Measurements from ENCODE around the gene BASP1.

BASP1 gene

DNA sequence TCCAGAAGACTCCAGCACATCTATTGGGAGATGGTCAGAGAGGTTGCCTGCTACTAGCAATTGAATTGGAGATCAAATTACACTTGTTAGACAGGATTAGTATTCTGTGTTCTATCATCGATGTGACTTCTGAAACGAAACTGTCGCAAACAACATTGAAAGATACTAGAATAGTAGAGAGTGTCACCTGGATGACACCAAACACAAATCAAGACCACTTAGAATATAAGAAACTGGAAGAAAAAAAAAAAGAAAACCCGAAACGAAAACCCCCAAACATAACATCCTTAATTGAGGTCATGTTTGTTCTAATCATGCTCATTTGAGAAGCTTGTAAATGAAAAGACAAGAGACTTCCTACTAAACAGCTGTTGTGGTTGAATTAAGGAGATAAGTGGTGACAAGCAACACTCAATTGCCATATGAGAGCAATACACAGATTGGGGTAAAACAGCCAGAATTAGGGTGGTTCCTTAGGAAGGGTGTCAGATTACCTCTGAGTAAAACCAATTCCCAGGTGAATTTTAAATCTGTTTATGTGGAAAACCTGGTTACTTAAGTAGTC lies 97.6 kb downstream of the BASP1 start (continued):
- no peak for TF ChIP-seq ZNF157 (tag by site-specific recombination; IDR thresholded peaks at IDR 0.05)
- no peak for TF ChIP-seq ZNF473 (tag by site-specific recombination; IDR thresholded peaks at IDR 0.05)
- TF ChIP-seq BCL11B (tag by site-specific recombination; IDR thresholded peaks at IDR 0.05; ENCODE audit: low read depth): peak; percentile 89
- TF ChIP-seq ZNF24 (tag by site-specific recombination; IDR thresholded peaks at IDR 0.05): peak; percentile 83
- TF ChIP-seq KLF10 (tag by site-specific recombination; IDR thresholded peaks at IDR 0.05): peak; percentile 48; the same call in 1 of the 2 replicates
- TF ChIP-seq ZFP3 (tag by site-specific recombination; IDR thresholded peaks at IDR 0.05; ENCODE audit: low read depth): no peak
- no peak for TF ChIP-seq ZNF558 (tag by site-specific recombination; IDR thresholded peaks at IDR 0.05)
- peak; percentile 96 for TF ChIP-seq KLF8 (tag by site-specific recombination; IDR thresholded peaks at IDR 0.05)
- TF ChIP-seq, protein P1, sequence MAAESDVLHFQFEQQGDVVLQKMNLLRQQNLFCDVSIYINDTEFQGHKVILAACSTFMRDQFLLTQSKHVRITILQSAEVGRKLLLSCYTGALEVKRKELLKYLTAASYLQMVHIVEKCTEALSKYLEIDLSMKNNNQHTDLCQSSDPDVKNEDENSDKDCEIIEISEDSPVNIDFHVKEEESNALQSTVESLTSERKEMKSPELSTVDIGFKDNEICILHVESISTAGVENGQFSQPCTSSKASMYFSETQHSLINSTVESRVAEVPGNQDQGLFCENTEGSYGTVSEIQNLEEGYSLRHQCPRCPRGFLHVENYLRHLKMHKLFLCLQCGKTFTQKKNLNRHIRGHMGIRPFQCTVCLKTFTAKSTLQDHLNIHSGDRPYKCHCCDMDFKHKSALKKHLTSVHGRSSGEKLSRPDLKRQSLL (tag by site-specific recombination; IDR thresholded peaks at IDR 0.05): no peak
- TF ChIP-seq ZNF529 (tag by site-specific recombination; IDR thresholded peaks at IDR 0.05; ENCODE audit: insufficient replicate concordance): no peak
- no peak for TF ChIP-seq ZNF169 (tag by site-specific recombination; IDR thresholded peaks at IDR 0.05)
- no peak for TF ChIP-seq ZNF138 (tag by site-specific recombination; IDR thresholded peaks at IDR 0.05; ENCODE audit: borderline replicate concordance)
- peak; percentile 82 for TF ChIP-seq SCRT2 (tag by site-specific recombination; IDR thresholded peaks at IDR 0.05)
- no peak for TF ChIP-seq ZNF324 (tag by site-specific recombination; IDR thresholded peaks at IDR 0.05)
- TF ChIP-seq ZFHX2 (tag by site-specific recombination; conservative IDR thresholded peaks at IDR 0.05): no peak
- TF ChIP-seq ZNF548 (tag by site-specific recombination; IDR thresholded peaks at IDR 0.05): no peak
- no peak for TF ChIP-seq ZNF416 (tag by site-specific recombination; IDR thresholded peaks at IDR 0.05)
- TF ChIP-seq ZNF792 (tag by site-specific recombination; IDR thresholded peaks at IDR 0.05): no peak
- TF ChIP-seq ZBTB48 (tag by site-specific recombination; IDR thresholded peaks at IDR 0.05): no peak
- TF ChIP-seq, protein P2, sequence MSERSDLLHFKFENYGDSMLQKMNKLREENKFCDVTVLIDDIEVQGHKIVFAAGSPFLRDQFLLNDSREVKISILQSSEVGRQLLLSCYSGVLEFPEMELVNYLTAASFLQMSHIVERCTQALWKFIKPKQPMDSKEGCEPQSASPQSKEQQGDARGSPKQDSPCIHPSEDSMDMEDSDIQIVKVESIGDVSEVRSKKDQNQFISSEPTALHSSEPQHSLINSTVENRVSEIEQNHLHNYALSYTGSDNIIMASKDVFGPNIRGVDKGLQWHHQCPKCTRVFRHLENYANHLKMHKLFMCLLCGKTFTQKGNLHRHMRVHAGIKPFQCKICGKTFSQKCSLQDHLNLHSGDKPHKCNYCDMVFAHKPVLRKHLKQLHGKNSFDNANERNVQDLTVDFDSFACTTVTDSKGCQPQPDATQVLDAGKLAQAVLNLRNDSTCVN (tag by site-specific recombination; optimal IDR thresholded peaks at IDR 0.05): no peak
- no peak for TF ChIP-seq GLI4 (tag by site-specific recombination; IDR thresholded peaks at IDR 0.05)
- no peak for TF ChIP-seq ZNF202 (tag by site-specific recombination; IDR thresholded peaks at IDR 0.05; ENCODE audit: borderline replicate concordance)
- TF ChIP-seq, protein P3, sequence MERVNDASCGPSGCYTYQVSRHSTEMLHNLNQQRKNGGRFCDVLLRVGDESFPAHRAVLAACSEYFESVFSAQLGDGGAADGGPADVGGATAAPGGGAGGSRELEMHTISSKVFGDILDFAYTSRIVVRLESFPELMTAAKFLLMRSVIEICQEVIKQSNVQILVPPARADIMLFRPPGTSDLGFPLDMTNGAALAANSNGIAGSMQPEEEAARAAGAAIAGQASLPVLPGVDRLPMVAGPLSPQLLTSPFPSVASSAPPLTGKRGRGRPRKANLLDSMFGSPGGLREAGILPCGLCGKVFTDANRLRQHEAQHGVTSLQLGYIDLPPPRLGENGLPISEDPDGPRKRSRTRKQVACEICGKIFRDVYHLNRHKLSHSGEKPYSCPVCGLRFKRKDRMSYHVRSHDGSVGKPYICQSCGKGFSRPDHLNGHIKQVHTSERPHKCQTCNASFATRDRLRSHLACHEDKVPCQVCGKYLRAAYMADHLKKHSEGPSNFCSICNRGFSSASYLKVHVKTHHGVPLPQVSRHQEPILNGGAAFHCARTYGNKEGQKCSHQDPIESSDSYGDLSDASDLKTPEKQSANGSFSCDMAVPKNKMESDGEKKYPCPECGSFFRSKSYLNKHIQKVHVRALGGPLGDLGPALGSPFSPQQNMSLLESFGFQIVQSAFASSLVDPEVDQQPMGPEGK (tag by site-specific recombination; IDR thresholded peaks at IDR 0.05): peak; percentile 74
- peak; percentile 87 for TF ChIP-seq ZEB2 (tag by site-specific recombination; IDR thresholded peaks at IDR 0.05)
- no peak for TF ChIP-seq ZNF112 (tag by site-specific recombination; IDR thresholded peaks at IDR 0.05)
- peak; percentile 91 for TF ChIP-seq OVOL3 (tag by site-specific recombination; IDR thresholded peaks at IDR 0.05)
- TF ChIP-seq ZNF785 (tag by site-specific recombination; IDR thresholded peaks at IDR 0.05): no peak
- TF ChIP-seq RBAK (tag by site-specific recombination; IDR thresholded peaks at IDR 0.05): no peak
- TF ChIP-seq ZNF776 (tag by site-specific recombination; IDR thresholded peaks at IDR 0.05; ENCODE audit: borderline replicate concordance): no peak
- no peak for TF ChIP-seq ZNF621 (tag by site-specific recombination; IDR thresholded peaks at IDR 0.05)
- TF ChIP-seq, protein P4, sequence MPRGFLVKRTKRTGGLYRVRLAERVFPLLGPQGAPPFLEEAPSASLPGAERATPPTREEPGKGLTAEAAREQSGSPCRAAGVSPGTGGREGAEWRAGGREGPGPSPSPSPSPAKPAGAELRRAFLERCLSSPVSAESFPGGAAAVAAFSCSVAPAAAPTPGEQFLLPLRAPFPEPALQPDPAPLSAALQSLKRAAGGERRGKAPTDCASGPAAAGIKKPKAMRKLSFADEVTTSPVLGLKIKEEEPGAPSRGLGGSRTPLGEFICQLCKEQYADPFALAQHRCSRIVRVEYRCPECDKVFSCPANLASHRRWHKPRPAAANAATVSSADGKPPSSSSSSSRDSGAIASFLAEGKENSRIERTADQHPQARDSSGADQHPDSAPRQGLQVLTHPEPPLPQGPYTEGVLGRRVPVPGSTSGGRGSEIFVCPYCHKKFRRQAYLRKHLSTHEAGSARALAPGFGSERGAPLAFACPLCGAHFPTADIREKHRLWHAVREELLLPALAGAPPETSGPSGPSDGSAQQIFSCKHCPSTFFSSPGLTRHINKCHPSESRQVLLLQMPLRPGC (tag by site-specific recombination; IDR thresholded peaks at IDR 0.05): peak; percentile 63
- TF ChIP-seq TCF7L2 (IDR thresholded peaks at IDR 0.05; ENCODE audit: borderline replicate concordance, low read depth, low read length): no peak
- no peak for TF ChIP-seq MYNN (tag by site-specific recombination; IDR thresholded peaks at IDR 0.05; ENCODE audit: borderline replicate concordance)
- no peak for TF ChIP-seq ZFP69B (tag by site-specific recombination; IDR thresholded peaks at IDR 0.05)
- TF ChIP-seq ZNF223 (tag by site-specific recombination; IDR thresholded peaks at IDR 0.05): no peak
- TF ChIP-seq ZNF747 (tag by site-specific recombination; IDR thresholded peaks at IDR 0.05): no peak
- TF ChIP-seq, protein P5, sequence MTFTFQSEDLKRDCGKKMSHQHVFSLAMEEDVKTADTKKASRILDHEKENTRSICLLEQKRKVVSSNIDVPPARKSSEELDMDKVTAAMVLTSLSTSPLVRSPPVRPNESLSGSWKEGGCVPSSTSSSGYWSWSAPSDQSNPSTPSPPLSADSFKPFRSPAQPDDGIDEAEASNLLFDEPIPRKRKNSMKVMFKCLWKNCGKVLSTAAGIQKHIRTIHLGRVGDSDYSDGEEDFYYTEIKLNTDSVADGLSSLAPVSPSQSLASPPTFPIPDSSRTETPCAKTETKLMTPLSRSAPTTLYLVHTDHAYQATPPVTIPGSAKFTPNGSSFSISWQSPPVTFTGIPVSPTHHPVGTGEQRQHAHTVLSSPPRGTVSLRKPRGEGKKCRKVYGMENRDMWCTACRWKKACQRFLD (tag by site-specific recombination; IDR thresholded peaks at IDR 0.05): no peak

Measured in HEK293 (cell line).